Measurements from ENCODE around the gene IRF2BP2. TPM values are rescaled to one million over a fixed set of nuclear protein-coding genes. Genes with fewer than 3 reads are reported as not detected.

The IRF2BP2 gene
- total RNA-seq, 2 donors from 2014 or later, result 74.5 to 76.3 TPM

DNA sequence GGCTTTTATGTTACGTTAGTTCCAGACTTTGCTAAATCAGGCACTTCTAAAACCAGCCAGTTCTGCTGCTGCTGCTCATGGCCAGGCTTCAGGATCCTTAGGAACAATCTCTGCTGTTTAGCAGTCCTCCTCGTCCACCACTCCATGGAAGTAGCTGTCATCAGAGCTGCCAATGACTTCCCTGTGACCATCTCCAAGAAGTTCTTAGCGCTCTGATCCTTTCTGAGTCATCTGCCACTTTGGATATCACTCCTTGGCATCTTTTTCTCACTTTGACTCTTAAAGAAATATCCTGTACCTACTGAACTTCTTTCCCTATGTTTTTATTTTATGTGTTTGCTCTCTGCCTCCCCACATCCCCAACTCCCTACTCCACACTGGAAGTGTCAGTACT, 14.7 kb upstream of the IRF2BP2 start:
- Histone ChIP-seq H3K4me3 (no peak overlapping the region), H3K4me1 (peaks cover 0 to 14% of the 10 kb centered on the region in 2 donors), H3K36me3 (no peaks in the 10 kb centered on the region), H3K27me3 (no peaks in the 10 kb centered on the region), H3K27ac (no peak overlapping the region), H3K9me3 (no peaks in the 10 kb centered on the region)
- no peak for DNase-seq (ENCODE audit: low spot score)
- TF ChIP-seq, protein P1, sequence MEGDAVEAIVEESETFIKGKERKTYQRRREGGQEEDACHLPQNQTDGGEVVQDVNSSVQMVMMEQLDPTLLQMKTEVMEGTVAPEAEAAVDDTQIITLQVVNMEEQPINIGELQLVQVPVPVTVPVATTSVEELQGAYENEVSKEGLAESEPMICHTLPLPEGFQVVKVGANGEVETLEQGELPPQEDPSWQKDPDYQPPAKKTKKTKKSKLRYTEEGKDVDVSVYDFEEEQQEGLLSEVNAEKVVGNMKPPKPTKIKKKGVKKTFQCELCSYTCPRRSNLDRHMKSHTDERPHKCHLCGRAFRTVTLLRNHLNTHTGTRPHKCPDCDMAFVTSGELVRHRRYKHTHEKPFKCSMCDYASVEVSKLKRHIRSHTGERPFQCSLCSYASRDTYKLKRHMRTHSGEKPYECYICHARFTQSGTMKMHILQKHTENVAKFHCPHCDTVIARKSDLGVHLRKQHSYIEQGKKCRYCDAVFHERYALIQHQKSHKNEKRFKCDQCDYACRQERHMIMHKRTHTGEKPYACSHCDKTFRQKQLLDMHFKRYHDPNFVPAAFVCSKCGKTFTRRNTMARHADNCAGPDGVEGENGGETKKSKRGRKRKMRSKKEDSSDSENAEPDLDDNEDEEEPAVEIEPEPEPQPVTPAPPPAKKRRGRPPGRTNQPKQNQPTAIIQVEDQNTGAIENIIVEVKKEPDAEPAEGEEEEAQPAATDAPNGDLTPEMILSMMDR (IDR thresholded peaks at IDR 0.05), result no peak

DNA sequence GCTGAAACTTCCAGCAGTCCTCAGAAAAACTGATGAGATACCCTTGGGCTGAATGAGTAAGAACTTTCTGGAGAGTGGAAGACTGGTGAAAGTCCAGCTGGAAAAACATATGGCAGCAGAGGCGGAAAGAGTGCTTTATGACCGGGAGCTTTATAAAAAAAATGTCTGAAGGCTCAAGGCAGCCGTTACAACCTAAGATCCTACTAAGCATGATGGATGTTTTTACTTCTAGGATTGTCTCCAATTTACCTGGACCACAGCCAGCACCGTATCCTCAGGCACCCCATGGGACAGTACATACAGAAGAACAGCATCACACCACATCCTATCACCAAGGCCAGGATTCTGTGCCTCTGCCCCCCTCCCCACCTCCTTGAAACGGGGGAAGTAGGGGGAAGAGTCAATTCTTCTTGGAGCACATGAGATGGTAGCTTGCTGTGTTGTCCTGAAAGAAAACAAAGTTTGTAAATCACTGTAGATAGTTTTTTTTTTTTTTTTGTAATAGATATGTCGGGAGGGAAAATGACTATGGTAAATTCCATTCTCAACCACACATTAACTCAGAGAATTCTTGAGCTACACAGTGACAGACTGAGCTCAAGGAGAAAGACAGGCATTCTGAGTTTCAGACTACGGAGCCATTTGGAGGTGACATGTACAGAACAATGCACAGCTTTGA, 11.8 kb upstream of the IRF2BP2 start:
- Histone ChIP-seq H3K36me3 (no peaks in the 10 kb centered on the region), H3K27ac (no peak overlapping the region), H3K4me1 (peaks cover 0 to 32% of the 10 kb centered on the region in 2 donors), H3K4me3 (no peak overlapping the region), H3K27me3 (no peaks in the 10 kb centered on the region), H3K9me3 (no peaks in the 10 kb centered on the region)
- DNase-seq (ENCODE audit: low spot score), result no peak
- TF ChIP-seq, protein P1 (IDR thresholded peaks at IDR 0.05), result no peak

DNA sequence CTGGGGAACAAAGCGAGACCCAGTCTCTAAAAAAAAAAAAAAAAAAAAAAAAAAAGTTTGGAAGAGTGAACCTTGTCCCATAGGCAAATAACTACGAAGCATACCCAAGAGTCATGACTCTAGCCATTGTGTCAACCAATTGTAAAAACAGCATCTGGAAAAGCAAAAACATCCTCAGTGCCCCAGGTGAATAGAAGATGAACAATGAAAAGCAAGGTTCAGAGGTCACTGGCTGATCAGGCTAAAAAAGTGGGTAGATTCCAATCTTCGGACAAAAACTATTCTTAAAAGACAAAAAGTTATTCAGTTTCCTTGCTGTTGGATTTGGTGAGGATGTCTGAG, 11.1 kb upstream of the IRF2BP2 start:
- Histone ChIP-seq H3K4me1 (peaks cover 0 to 38% of the 10 kb centered on the region in 2 donors), H3K9me3 (no peaks in the 10 kb centered on the region), H3K4me3 (no peak overlapping the region), H3K27me3 (no peaks in the 10 kb centered on the region), H3K27ac (no peak overlapping the region), H3K36me3 (no peaks in the 10 kb centered on the region)
- TF ChIP-seq, protein P1 (IDR thresholded peaks at IDR 0.05), result no peak
- DNase-seq (ENCODE audit: low spot score), result no peak

DNA sequence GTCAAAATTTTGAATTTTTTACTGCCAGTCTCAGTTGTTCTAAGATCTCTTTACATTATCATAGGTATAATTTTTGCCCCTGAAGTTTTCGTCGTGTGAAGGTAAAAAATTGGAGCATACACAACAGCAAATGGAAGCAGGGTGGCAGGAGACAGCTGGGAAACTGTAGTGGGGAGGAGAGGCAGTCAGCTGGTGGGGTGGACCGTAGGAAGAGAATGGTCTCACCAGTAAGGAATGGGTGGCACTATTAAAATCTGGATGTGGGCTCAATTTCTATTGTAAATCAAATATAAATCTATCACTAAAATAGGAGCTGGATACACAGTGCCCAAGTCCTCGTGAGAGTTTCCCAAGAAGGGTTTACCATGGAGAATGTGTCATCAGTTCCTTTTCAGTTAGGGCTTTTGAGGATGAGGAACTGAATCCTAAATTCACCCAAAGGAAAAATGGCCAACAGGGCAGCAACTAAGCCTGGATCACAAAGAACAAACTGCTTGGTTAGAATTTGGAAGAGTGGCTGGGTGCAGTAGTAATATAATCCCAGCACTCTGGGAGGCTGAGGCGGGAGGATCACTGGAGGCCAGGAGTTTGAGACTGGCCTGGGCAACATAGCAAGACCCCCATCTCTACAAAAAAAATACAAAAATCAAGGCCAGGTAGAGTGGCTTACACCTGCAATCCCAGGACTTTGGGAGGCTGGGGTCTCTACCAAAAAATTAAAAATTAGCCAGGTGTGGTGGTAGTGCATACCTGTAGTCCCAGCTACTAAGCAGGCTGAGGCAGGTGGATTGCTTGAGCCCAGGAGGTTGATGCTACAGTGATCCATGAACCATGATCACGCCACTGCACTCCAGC, 10.5 kb upstream of the IRF2BP2 start:
- no peaks in the 10 kb centered on the region for H3K36me3 ChIP-seq
- H3K9me3 ChIP-seq, result no peaks in the 10 kb centered on the region
- no peak overlapping the region for H3K27ac ChIP-seq
- no peaks in the 10 kb centered on the region for H3K27me3 ChIP-seq
- no peak for DNase-seq (ENCODE audit: low spot score)
- no peak overlapping the region for H3K4me3 ChIP-seq
- TF ChIP-seq, protein P1 (IDR thresholded peaks at IDR 0.05), result no peak
- peaks cover 0 to 38% of the 10 kb centered on the region in 2 donors for H3K4me1 ChIP-seq

DNA sequence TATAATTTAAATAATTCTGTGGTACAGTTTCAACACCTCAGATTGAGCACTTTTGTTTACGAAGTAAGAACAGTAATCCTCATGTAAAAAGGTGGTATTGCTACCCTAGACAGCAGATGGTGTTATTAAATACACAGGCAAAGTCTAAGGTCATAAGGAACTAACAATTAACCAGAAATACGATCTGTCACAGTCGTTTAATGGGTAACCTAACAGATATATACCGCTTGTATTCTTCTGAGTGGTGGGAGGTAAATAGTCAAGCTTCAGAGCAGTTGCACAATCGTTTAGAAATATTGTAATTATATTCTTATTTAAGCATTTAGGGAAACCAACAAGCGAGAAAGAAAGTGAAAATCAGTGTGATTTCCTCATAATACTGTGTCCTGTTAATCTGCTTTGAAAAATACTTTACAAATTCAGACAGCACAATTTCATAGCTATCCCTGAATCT, 9.8 kb upstream of the IRF2BP2 start:
- Histone ChIP-seq H3K4me1 (peaks cover 0 to 38% of the 10 kb centered on the region in 2 donors), H3K9me3 (no peaks in the 10 kb centered on the region), H3K27ac (no peak overlapping the region), H3K4me3 (no peak overlapping the region), H3K27me3 (no peaks in the 10 kb centered on the region), H3K36me3 (no peaks in the 10 kb centered on the region)
- DNase-seq (ENCODE audit: low spot score), result no peak
- TF ChIP-seq, protein P1 (IDR thresholded peaks at IDR 0.05), result no peak
